Measurements from ENCODE around the gene NCLN. TPM values are rescaled to one million over a fixed set of nuclear protein-coding genes. Genes with fewer than 3 reads are reported as not detected.
A peak's percentile ranks its signal among the peaks of the same experiment; 100 is the strongest.

Gene NCLN
- total and polyA plus RNA-seq, 9 of the 15 experiments (the other 6 are each of a cell fraction or from before 2014, with no cell fraction given) = 3.8 to 126 (median 39.6) TPM

- TF ChIP-seq REST (IDR thresholded peaks at IDR 0.05; ENCODE audit: borderline replicate concordance) (peak; percentile 54; the same call in 1 of the 2 replicates), REST (CRISPR knock-in tag; IDR thresholded peaks at IDR 0.05; ENCODE audit: low read depth) (no peak), ZNF184 (CRISPR knock-in tag; IDR thresholded peaks at IDR 0.05) (no peak), POLR2G (IDR thresholded peaks at IDR 0.05; ENCODE audit: low read depth, low read length) (0 out of 2 replicates have a peak, but pooled peaks have one; percentile 19), ZNF655 (CRISPR knock-in tag; IDR thresholded peaks at IDR 0.05) (no peak), ZNF124 (CRISPR knock-in tag; IDR thresholded peaks at IDR 0.05) (no peak), ARNT (IDR thresholded peaks at IDR 0.05) (0 out of 4 replicates have a peak, but pooled peaks of 1 of the 2 experiments have one; percentile 23), TRIM24 (IDR thresholded peaks at IDR 0.05) (peak in 1 of 2 experiments; percentile 43; a peak in 1 of 4 replicates), NCOR1 (IDR thresholded peaks at IDR 0.05) (0 out of 2 replicates have a peak, but pooled peaks have one; percentile 20), RBM25 (IDR thresholded peaks at IDR 0.05; ENCODE audit: low read depth, low read length, severe bottlenecking) (peak; percentile 84), RAD51 (IDR thresholded peaks at IDR 0.05; ENCODE audit: borderline replicate concordance, low read depth) (0 out of 2 replicates have a peak, but pooled peaks have one; percentile 23), XRCC5 (IDR thresholded peaks at IDR 0.05; ENCODE audit: low read depth, low read length) (0 out of 2 replicates have a peak, but pooled peaks have one; percentile 69), HLTF (IDR thresholded peaks at IDR 0.05) (0 out of 2 replicates have a peak, but pooled peaks have one; percentile 38), ZBTB9 (CRISPR knock-in tag; IDR thresholded peaks at IDR 0.05) (no peak), ZC3H4 (CRISPR knock-in tag; IDR thresholded peaks at IDR 0.05; ENCODE audit: borderline replicate concordance) (no peak), SP1 (CRISPR knock-in tag; IDR thresholded peaks at IDR 0.05) (0 out of 2 replicates have a peak, but pooled peaks have one; percentile 46), HDAC2 (IDR thresholded peaks at IDR 0.05) (peak; percentile 91), RCOR1 (IDR thresholded peaks at IDR 0.05; ENCODE audit: borderline replicate concordance in 1 of 2, low read depth in 2 of 2, low read length in 2 of 2) (peak; percentile 48 to 93; a peak in 2 of 4 replicates), CHD4 (IDR thresholded peaks at IDR 0.05; ENCODE audit: insufficient read depth, insufficient replicate concordance, low read depth, low read length, poor library complexity, severe bottlenecking) (peak; percentile 53)
Measured at GRCh38 chr19:3146677-3147100, 39.0 kb upstream of the NCLN start (continued).
